Loucy (cell line): ENCODE measurements around the gene AHR.

ENCODE experiments used
- H2AFZ ChIP-seq: fragments of 200-600 bp; sonication (generic); 2 replicates; pipeline ENCODE4 v1.6.0; 2016; ENCODE audit warnings: antibody characterized with exemption, mild to moderate bottlenecking, low read length, moderate library complexity
- H3F3A ChIP-seq: fragments of 200-600 bp; 2 replicates; pipeline ENCODE4 v1.6.0; 2016; ENCODE audit warnings: antibody characterized with exemption, low read depth, mild to moderate bottlenecking
- H3K27me3 ChIP-seq: fragments of 200-600 bp; sonication (generic); 2 replicates; pipeline ENCODE4 v1.6.1; 2014; ENCODE audit warnings: low read length, mild to moderate bottlenecking; ENCODE audit not compliant: insufficient read depth, poor library complexity, severe bottlenecking
- H3K36me3 ChIP-seq: fragments of 200-600 bp; sonication (generic); 2 replicates; pipeline ENCODE4 v1.6.1; 2016; ENCODE audit warnings: low read length; ENCODE audit not compliant: insufficient read depth
- H3K4me1 ChIP-seq: fragments of 200-600 bp; sonication (generic); 2 replicates; pipeline ENCODE4 v1.5.1; 2014; ENCODE audit warnings: low read length, mild to moderate bottlenecking; ENCODE audit not compliant: insufficient read depth, poor library complexity, severe bottlenecking
- H3K4me2 ChIP-seq: fragments of 200-600 bp; sonication (generic); 2 replicates; pipeline ENCODE4 v1.6.0; 2014; ENCODE audit warnings: antibody characterized with exemption, low read length, low read depth, mild to moderate bottlenecking; ENCODE audit not compliant: poor library complexity, severe bottlenecking
- H3K4me3 ChIP-seq: fragments of 200-600 bp; sonication (generic); 2 replicates; pipeline ENCODE4 v1.5.1; 2014; ENCODE audit warnings: low read length, mild to moderate bottlenecking, mixed read lengths; ENCODE audit not compliant: poor library complexity, severe bottlenecking
- H3K79me2 ChIP-seq: fragments of 200-600 bp; sonication (generic); 2 replicates; pipeline ENCODE4 v1.6.1; 2014; ENCODE audit warnings: low read length; ENCODE audit not compliant: insufficient read depth
- H3K9ac ChIP-seq: fragments of 200-600 bp; sonication (generic); 2 replicates; pipeline ENCODE4 v1.6.0; 2014; ENCODE audit warnings: mild to moderate bottlenecking, low read depth, low read length, moderate library complexity; ENCODE audit not compliant: poor library complexity, severe bottlenecking
- H3K9me2 ChIP-seq: fragments of 200-600 bp; sonication (generic); replicated peaks from 2 replicates; pipeline ENCODE4 v1.6.1; 2016; ENCODE audit warnings: low read depth, low read length, mixed read lengths
- H3K9me3 ChIP-seq: fragments of 200-600 bp; sonication (generic); 2 replicates; pipeline ENCODE4 v1.6.1; 2014; ENCODE audit warnings: mild to moderate bottlenecking, antibody characterized with exemption, low read length, low read depth; ENCODE audit not compliant: insufficient read depth
- H4K20me1 ChIP-seq: fragments of 200-600 bp; sonication (generic); 2 replicates; pipeline ENCODE4 v1.6.0; 2014; ENCODE audit warnings: antibody characterized with exemption, low read length, mild to moderate bottlenecking; ENCODE audit not compliant: insufficient read depth, poor library complexity, severe bottlenecking
- EZH2phosphoT487 ChIP-seq: fragments of 200-600 bp; IDR thresholded peaks from 2 replicates; pipeline ENCODE4 v1.6.1; 2018; ENCODE audit warnings: antibody characterized with exemption, mild to moderate bottlenecking, moderate library complexity, borderline replicate concordance
- TF ChIP-seq, protein P1 (sequence below): fragments of 200-600 bp; sonication (generic); conservative IDR thresholded peaks from 2 replicates; pipeline ENCODE4 v1.5.1; 2014; ENCODE audit warnings: mild to moderate bottlenecking, antibody characterized with exemption, low read length

AHR gene

DNA sequence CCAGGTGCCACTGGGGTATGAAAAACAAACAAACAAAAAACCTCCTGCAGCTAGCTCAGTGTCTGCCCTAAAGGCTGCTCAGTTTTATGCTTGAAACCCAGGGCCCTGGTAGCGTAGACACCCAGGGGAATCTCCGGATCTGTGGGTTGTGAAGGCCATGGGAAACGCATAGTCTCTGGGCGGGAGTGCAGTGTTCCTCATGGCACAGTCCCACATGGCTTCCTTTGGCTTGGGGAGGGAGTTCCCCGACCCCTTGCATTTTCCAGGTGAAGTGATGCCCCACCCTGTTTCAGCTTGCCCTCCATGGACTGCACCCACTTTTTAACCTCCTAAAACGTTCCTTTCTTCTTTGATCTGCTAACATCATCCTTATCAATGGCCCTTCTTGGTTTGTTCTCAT lies 56.0 kb downstream of the AHR start:
- Histone ChIP-seq H3K4me1 (peaks cover 7% of the 10 kb centered on the region), H3K9me2 (no peaks in the 10 kb centered on the region), H3K4me2 (no peak overlapping the region), H3F3A (no peaks in the 10 kb centered on the region), H3K27me3 (no peaks in the 10 kb centered on the region), H3K9ac (no peak overlapping the region), H2AFZ (no peak overlapping the region), H3K79me2 (no peaks in the 10 kb centered on the region), H3K36me3 (no peaks in the 10 kb centered on the region), H4K20me1 (no peaks in the 10 kb centered on the region), H3K9me3 (no peaks in the 10 kb centered on the region), H3K4me3 (no peak overlapping the region)
- no peak for TF ChIP-seq EZH2phosphoT487
- TF ChIP-seq, protein P1, sequence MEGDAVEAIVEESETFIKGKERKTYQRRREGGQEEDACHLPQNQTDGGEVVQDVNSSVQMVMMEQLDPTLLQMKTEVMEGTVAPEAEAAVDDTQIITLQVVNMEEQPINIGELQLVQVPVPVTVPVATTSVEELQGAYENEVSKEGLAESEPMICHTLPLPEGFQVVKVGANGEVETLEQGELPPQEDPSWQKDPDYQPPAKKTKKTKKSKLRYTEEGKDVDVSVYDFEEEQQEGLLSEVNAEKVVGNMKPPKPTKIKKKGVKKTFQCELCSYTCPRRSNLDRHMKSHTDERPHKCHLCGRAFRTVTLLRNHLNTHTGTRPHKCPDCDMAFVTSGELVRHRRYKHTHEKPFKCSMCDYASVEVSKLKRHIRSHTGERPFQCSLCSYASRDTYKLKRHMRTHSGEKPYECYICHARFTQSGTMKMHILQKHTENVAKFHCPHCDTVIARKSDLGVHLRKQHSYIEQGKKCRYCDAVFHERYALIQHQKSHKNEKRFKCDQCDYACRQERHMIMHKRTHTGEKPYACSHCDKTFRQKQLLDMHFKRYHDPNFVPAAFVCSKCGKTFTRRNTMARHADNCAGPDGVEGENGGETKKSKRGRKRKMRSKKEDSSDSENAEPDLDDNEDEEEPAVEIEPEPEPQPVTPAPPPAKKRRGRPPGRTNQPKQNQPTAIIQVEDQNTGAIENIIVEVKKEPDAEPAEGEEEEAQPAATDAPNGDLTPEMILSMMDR: no peak

DNA sequence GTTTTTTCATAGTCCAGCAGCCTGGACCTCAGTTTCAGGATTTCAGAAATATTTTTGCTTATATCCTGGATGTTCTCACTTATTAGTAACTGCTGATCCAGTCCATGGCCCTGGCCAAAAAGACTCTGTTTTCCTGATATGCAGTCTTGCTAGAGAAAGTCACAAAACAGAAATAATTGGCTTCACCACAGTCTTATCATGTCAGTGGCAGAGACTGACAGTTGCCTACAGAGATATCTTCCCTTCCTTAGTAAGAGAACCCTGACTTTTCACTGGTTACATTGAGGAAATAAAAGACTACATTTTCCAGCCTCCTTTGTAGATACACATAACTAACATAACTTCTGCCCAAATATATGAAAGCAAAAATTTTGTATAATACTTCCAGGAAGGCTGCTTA lies 56.6 kb downstream of the AHR start:
- TF ChIP-seq, protein P1: no peak
- TF ChIP-seq EZH2phosphoT487: no peak
- H3K9me3 ChIP-seq: no peaks in the 10 kb centered on the region
- H3K36me3 ChIP-seq: no peaks in the 10 kb centered on the region
- H3K27me3 ChIP-seq: no peaks in the 10 kb centered on the region
- no peaks in the 10 kb centered on the region for H3F3A ChIP-seq
- H4K20me1 ChIP-seq: no peaks in the 10 kb centered on the region
- no peaks in the 10 kb centered on the region for H3K79me2 ChIP-seq
- no peak overlapping the region for H3K4me3 ChIP-seq
- no peaks in the 10 kb centered on the region for H3K9me2 ChIP-seq
- H3K9ac ChIP-seq: no peak overlapping the region
- peak overlapping the region; percentile 25; the same call in 1 of the 2 replicates for H2AFZ ChIP-seq
- H3K4me1 ChIP-seq: peaks cover 7% of the 10 kb centered on the region
- no peak overlapping the region for H3K4me2 ChIP-seq

DNA sequence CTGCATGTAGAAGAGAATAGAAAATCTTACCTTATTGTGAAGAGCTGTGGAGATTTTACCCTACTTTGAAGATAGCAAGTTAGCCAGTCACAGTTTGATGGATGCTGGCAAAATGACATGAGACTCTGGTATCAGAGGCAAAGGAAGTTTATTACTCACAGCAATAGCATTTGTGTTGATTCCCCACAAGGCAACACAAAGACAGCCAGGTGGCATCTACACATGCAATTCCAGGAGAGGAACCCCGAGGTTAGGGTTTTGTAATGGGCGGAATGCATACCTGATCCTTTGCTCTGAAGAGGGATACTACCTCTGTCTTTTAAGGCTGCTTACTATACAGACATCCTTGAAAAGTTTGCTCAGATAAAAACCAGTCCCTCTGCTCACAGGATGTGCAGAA lies 59.5 kb downstream of the AHR start:
- Histone ChIP-seq H3K9me2 (no peaks in the 10 kb centered on the region), H2AFZ (no peak overlapping the region), H3K4me3 (no peak overlapping the region), H3K9ac (no peak overlapping the region), H3K4me2 (no peak overlapping the region), H4K20me1 (no peaks in the 10 kb centered on the region), H3K4me1 (peaks cover 7% of the 10 kb centered on the region), H3K9me3 (no peaks in the 10 kb centered on the region), H3K79me2 (no peaks in the 10 kb centered on the region), H3K27me3 (no peaks in the 10 kb centered on the region), H3F3A (no peaks in the 10 kb centered on the region), H3K36me3 (no peaks in the 10 kb centered on the region)
- TF ChIP-seq EZH2phosphoT487: no peak
- TF ChIP-seq, protein P1: no peak
